Measurements from ENCODE around the gene GCSAM. TPM values are rescaled to one million over a fixed set of nuclear protein-coding genes. Genes with fewer than 3 reads are reported as not detected.
A peak's percentile ranks its signal among the peaks of the same experiment; 100 is the strongest.

GCSAM gene
- total RNA-seq, 1 experiment from 2014 or later = not detected

DNA sequence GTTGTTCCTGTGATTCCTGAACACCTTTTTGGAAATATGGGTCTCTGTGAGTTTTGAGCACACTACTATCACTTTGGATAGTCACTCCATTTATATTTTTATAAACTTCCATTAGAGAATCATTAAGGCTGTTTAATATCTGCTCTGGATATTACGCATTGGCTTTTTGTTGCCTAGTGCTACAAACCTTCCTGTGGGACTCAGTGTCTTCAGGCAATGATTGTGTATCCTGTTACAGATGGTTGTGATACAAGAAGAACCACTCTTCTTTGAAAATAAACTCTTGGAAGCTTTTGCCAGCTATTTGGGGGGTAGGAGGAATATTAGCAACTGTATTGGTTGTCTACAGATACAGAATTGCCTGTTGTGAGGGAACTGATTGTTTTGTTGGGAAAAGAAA lies 15.6 kb downstream of the GCSAM start:
- Histone ChIP-seq H2AK5ac (ENCODE audit: insufficient read length, low read length) (no peak overlapping the region), H2BK12ac (ENCODE audit: insufficient read length, low read depth, low read length) (no peak overlapping the region), H4K8ac (replicated peaks; ENCODE audit: insufficient read length, low read depth, low read length) (no peak overlapping the region), H3K4ac (ENCODE audit: low read depth, low read length) (no peak overlapping the region), H3K4me1 (ENCODE audit: insufficient read depth, low read length) (no peaks in the 10 kb centered on the region), H3K27me3 (ENCODE audit: insufficient read depth, low read length) (no peaks in the 10 kb centered on the region), H4K5ac (ENCODE audit: insufficient read length, low read depth, low read length) (no peak overlapping the region), H3K4me2 (ENCODE audit: insufficient read depth, insufficient read length, low read length) (no peak overlapping the region), H3K23ac (ENCODE audit: insufficient read length, low read depth, low read length) (no peak overlapping the region), H3K23me2 (ENCODE audit: insufficient read length, low read depth, low read length, poor library complexity, severe bottlenecking) (no peaks in the 10 kb centered on the region), H3K79me1 (ENCODE audit: insufficient read depth, low read depth, low read length, poor library complexity, severe bottlenecking) (no peaks in the 10 kb centered on the region), H2BK120ac (ENCODE audit: low read depth, low read length, poor library complexity, severe bottlenecking) (no peak overlapping the region), H3T11ph (ENCODE audit: low read length) (no peak overlapping the region), H3K9ac (ENCODE audit: extremely low read depth, insufficient read length, low read length) (no peak overlapping the region), H3K79me2 (ENCODE audit: insufficient read depth, low read length) (no peaks in the 10 kb centered on the region), H3K18ac (ENCODE audit: insufficient read length, low read depth, low read length) (no peak overlapping the region), H3K27ac (ENCODE audit: insufficient read length, low read depth, low read length) (no peak overlapping the region), H4K91ac (ENCODE audit: insufficient read length, low read depth, low read length) (no peak overlapping the region), H4K20me1 (ENCODE audit: control insufficient read depth, insufficient read depth, insufficient read length) (no peaks in the 10 kb centered on the region), H3K14ac (ENCODE audit: insufficient read depth, low read length) (no peak overlapping the region), H2BK15ac (ENCODE audit: low read depth, low read length) (no peak overlapping the region), H2AFZ (ENCODE audit: low read length) (no peak overlapping the region), H2BK5ac (ENCODE audit: insufficient read length, low read length) (no peak overlapping the region), H3K56ac (ENCODE audit: insufficient read length, low read depth, low read length) (no peak overlapping the region), H2BK20ac (ENCODE audit: low read depth, low read length, poor library complexity, severe bottlenecking) (no peak overlapping the region), H3K9me3 (ENCODE audit: control insufficient read depth, low read depth, low read length) (no peaks in the 10 kb centered on the region)
- TF ChIP-seq, protein P1, sequence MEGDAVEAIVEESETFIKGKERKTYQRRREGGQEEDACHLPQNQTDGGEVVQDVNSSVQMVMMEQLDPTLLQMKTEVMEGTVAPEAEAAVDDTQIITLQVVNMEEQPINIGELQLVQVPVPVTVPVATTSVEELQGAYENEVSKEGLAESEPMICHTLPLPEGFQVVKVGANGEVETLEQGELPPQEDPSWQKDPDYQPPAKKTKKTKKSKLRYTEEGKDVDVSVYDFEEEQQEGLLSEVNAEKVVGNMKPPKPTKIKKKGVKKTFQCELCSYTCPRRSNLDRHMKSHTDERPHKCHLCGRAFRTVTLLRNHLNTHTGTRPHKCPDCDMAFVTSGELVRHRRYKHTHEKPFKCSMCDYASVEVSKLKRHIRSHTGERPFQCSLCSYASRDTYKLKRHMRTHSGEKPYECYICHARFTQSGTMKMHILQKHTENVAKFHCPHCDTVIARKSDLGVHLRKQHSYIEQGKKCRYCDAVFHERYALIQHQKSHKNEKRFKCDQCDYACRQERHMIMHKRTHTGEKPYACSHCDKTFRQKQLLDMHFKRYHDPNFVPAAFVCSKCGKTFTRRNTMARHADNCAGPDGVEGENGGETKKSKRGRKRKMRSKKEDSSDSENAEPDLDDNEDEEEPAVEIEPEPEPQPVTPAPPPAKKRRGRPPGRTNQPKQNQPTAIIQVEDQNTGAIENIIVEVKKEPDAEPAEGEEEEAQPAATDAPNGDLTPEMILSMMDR (conservative IDR thresholded peaks at IDR 0.05) = no peak
- no CpG with 5 or more reads among the region's 1 CpG for WGBS (ENCODE audit: extremely low coverage, insufficient read length, low lambda C conversion rate)
- H3K27me3 Mint-ChIP-seq (ENCODE audit: low read depth) = no peaks in the 10 kb centered on the region
- H3K9me3 Mint-ChIP-seq = no peaks in the 10 kb centered on the region
- peaks cover 10 to 18% (median 14%) of the 10 kb centered on the region in 3 experiments; a peak in 4 of 7 replicates for H3K36me3 Mint-ChIP-seq (ENCODE audit: insufficient read depth in 1 of 3, low read depth in 3 of 3)
- 0 out of 7 replicates have a peak overlapping the region, but pooled peaks of 1 of the 3 experiments have one; percentile 34 for H3K27ac Mint-ChIP-seq
- DNase-seq = no peak
- no peak overlapping the region for H3K4me3 Mint-ChIP-seq
- peaks cover 24 to 28% of the 10 kb centered on the region in 2 experiments for H3K4me1 Mint-ChIP-seq
